K562 (cell line): Measurements from ENCODE around the gene CCDC141. TPM values are rescaled to one million over a fixed set of nuclear protein-coding genes. Genes with fewer than 3 reads are reported as not detected.

Source experiments
- ATAC-seq: fragments of 200-7000 bp; cut with Tn5 transposase; 3 replicates; pipeline ENCODE4 v1.9.1; 2020; ENCODE audit warnings: moderate library complexity
- BruUV-seq: library from RNA; stranded (reverse); fragments of 400-500 nt; replicated peaks from 2 replicates; lab custom pipeline; 2021; lab: Mats Ljungman, UMichigan
- CTCF ChIA-PET: fragments of 300-600 bp; formaldehyde crosslinking; extraction: SDS; loops from one replicate; lab custom pipeline; 2021; ENCODE audit warnings: low intra/inter-chr PET ratio; lab: Yijun Ruan, JAX
- POLR2A ChIA-PET: fragments of 300-600, 350-650 bp; sonication (Branson Sonifier 250); formaldehyde crosslinking; extraction: SDS; loops from one replicate; lab custom pipeline; 2021; ENCODE audit warnings: antibody characterized with exemption, inconsistent platforms; lab: Yijun Ruan, JAX
- DNase-seq, 4 experiments: peaks; one replicate each; pipeline versions ENCODE4 v3.0.0 to v3.0.0-alpha.2; 2011 to 2018; ENCODE audit warnings: low spot score in 3 of 4, mixed read lengths in 3 of 4; ENCODE audit errors: extremely low read depth in 1 of 4
- FAIRE-seq: peaks from 2 replicates; lab custom pipeline; 2011; peaks lifted over from hg19 to GRCh38; lab: Jason Lieb, UNC
- H2AFZ ChIP-seq: 2 replicates; pipeline ENCODE4 v1.6.0; 2011; ENCODE audit warnings: low read depth, low read length, control low read depth, inconsistent platforms
- H3K27ac ChIP-seq: fragments of 200-600 bp; 3 replicates; pipeline ENCODE4 v1.8.0; 2011; ENCODE audit warnings: low read depth, mild to moderate bottlenecking, control low read depth, inconsistent platforms, low read length, moderate library complexity, mixed read lengths; ENCODE audit errors: extremely low read depth
- H3K27me3 ChIP-seq, 2 experiments: fragments of 300-600 bp in 1 of 2; 2 replicates in 1 of 2; 3 replicates in 1 of 2; pipeline versions ENCODE4 v1.6.0 to v1.8.0; 2011; ENCODE audit warnings: inconsistent platforms in 2 of 2, low read length in 2 of 2, mild to moderate bottlenecking in 1 of 2, mixed read lengths in 1 of 2, moderate library complexity in 1 of 2; ENCODE audit not compliant: control insufficient read depth in 2 of 2, insufficient read depth in 2 of 2
- H3K36me3 ChIP-seq: fragments of 300-600 bp; 3 replicates; pipeline ENCODE4 v1.8.0; 2011; ENCODE audit warnings: mild to moderate bottlenecking, low read length, inconsistent platforms; ENCODE audit not compliant: control insufficient read depth, insufficient read depth
- H3K4me1 ChIP-seq, 2 experiments: fragments of 200-600 bp in 1 of 2; replicated peaks in 1 of 2; 2 replicates in 1 of 2; 3 replicates in 1 of 2; pipeline versions ENCODE4 v1.5.1 to v1.8.0; 2011; ENCODE audit warnings: inconsistent platforms in 2 of 2, low read length in 2 of 2, mild to moderate bottlenecking in 1 of 2, mixed read lengths in 1 of 2, moderate library complexity in 1 of 2; ENCODE audit not compliant: control insufficient read depth in 2 of 2, insufficient read depth in 2 of 2
- H3K4me2 ChIP-seq: 2 replicates; pipeline ENCODE4 v1.6.1; 2011; ENCODE audit warnings: low read length, control low read depth, inconsistent platforms, mixed read lengths; ENCODE audit not compliant: insufficient read depth
- H3K4me3 ChIP-seq: fragments of 200-600 bp; sonication (generic), shearing (Covaris generic); 2 replicates; pipeline ENCODE4 v1.5.1; 2016; ENCODE audit warnings: control low read depth, inconsistent platforms
- H3K79me2 ChIP-seq: fragments of 200-600 bp; 3 replicates; pipeline ENCODE4 v1.8.0; 2011; ENCODE audit warnings: low read length, inconsistent platforms; ENCODE audit not compliant: control insufficient read depth, insufficient read depth
- H3K9ac ChIP-seq, 2 experiments: 2 replicates each; pipeline versions ENCODE4 v1.6.0 to v1.6.1; 2011; ENCODE audit warnings: low read depth in 2 of 2, low read length in 2 of 2, control low read depth in 1 of 2, inconsistent platforms in 1 of 2, mild to moderate bottlenecking in 1 of 2, mixed read lengths in 1 of 2; ENCODE audit not compliant: insufficient read depth in 1 of 2
- H3K9me1 ChIP-seq: one replicate; pipeline ENCODE4 v1.6.0; 2011; ENCODE audit warnings: inconsistent platforms, mild to moderate bottlenecking, low read length, moderate library complexity; ENCODE audit not compliant: control insufficient read depth, insufficient read depth
- H3K9me3 ChIP-seq: replicated peaks from 2 replicates; pipeline ENCODE4 v1.5.1; 2011; ENCODE audit warnings: low read depth, low read length, inconsistent platforms; ENCODE audit not compliant: control insufficient read depth, insufficient read depth
- H4K20me1 ChIP-seq: replicated peaks from 2 replicates; pipeline ENCODE4 v1.6.1; 2011; ENCODE audit warnings: low read length, inconsistent platforms, mixed read lengths; ENCODE audit not compliant: control insufficient read depth, insufficient read depth
- BRD4 ChIP-seq: fragments of 200-600 bp; sonication (generic); IDR thresholded peaks from 2 replicates; pipeline ENCODE4 v1.6.1; 2017; ENCODE audit warnings: inconsistent platforms
- ESRRB ChIP-seq: fragments of 250-450 bp; sonication (Bioruptor Pico); IDR thresholded peaks from 2 replicates; pipeline ENCODE4 v1.5.0; 2020; ENCODE audit warnings: mild to moderate bottlenecking, moderate library complexity, borderline replicate concordance
- MCM5 ChIP-seq: fragments of 450-650 bp; IDR thresholded peaks from 2 replicates; pipeline ENCODE4 v1.6.1; 2016; ENCODE audit warnings: low read depth
- SRF ChIP-seq, 2 experiments: fragments of 250-450, 450-650 bp in 1 of 2; sonication (Bioruptor Pico) in 1 of 2; sonication (generic) in 1 of 2; formaldehyde crosslinking; IDR thresholded peaks; 2 replicates each; pipeline versions ENCODE4 v1.5.0 to v1.5.1; 2020 to 2022; ENCODE audit warnings: mild to moderate bottlenecking in 1 of 2, missing genetic modification reagents in 1 of 2
- ZNF57 ChIP-seq: fragments of 450-650 bp; formaldehyde crosslinking; IDR thresholded peaks from 2 replicates; pipeline ENCODE4 v1.4.0; 2020; ENCODE audit warnings: mild to moderate bottlenecking, moderate library complexity
- ZZZ3 ChIP-seq: fragments of 450-650 bp; IDR thresholded peaks from 2 replicates; pipeline ENCODE4 v1.6.1; 2016; ENCODE audit warnings: antibody characterized with exemption, mild to moderate bottlenecking, moderate library complexity
- WGBS: fragments of 100-300 bp; shearing (Covaris generic); methylation state at CpG from one replicate; pipeline ENCODE4 v1.1.6; 2016; ENCODE audit warnings: low coverage, mixed read lengths; ENCODE audit not compliant: insufficient coverage; ENCODE audit errors: missing lambda C conversion rate; 5-methylcytosine and 5-hydroxymethylcytosine counted together
- in situ Hi-C: fragments of 300-500 bp; cut with MboI; formaldehyde crosslinking; loops from 4 replicates; pipeline ENCODE4 v1.15.0; 2018; ENCODE audit warnings: inconsistent platforms, mixed read lengths
- intact Hi-C: fragments of 100-400 bp; cut with micrococcal nuclease; formaldehyde crosslinking; loops from 2 replicates; pipeline ENCODE4 v1.14.2; 2022
- polyA plus RNA-seq, 8 experiments: library from polyadenylated mRNA; depleted of rRNA in 4 of 8; stranded (reverse) in 5 of 8; unstranded in 3 of 8; fragments of >200 nt; fragmentation: Nextera tagmentation in 2 of 8; fragmentation: Illumina TruSeq in 1 of 8; extraction: Ambion mirVana in 2 of 8; extraction: Trizol in 1 of 8; gene quantifications; 2 replicates each; pipeline versions ENCODE4 v1.2.1 to v1.2.3, GENCODE V29; 2011 to 2014; ENCODE audit warnings: inconsistent platforms in 1 of 8, missing spikeins in 1 of 8
- total RNA-seq, 7 experiments: library from RNA; depleted of rRNA in 6 of 7; stranded (reverse); fragments of >200 nt in 6 of 7; fragmentation: Illumina TruSeq in 2 of 7; extraction: Trizol in 2 of 7; gene quantifications; 2 replicates each; pipeline versions ENCODE4 v1.2.1 to v1.2.3, GENCODE V29; 2011 to 2021; ENCODE audit warnings: low replicate concordance in 1 of 7
- TF ChIP-seq, protein P1 (sequence below): sonication (generic); formaldehyde crosslinking; IDR thresholded peaks from 2 replicates; pipeline ENCODE4 v1.8.1; 2023; ENCODE audit warnings: missing genetic modification reagents, mild to moderate bottlenecking, borderline replicate concordance

CCDC141 gene
- total and polyA plus RNA-seq, 9 of the 15 experiments (the other 6 are each of a cell fraction or from before 2014, with no cell fraction given): 0.09 TPM; not detected in 8

- no peaks in the 10 kb centered on the region for H3K79me2 ChIP-seq
- no TSS peak for BruUV-seq
- H4K20me1 ChIP-seq: no peaks in the 10 kb centered on the region
- H3K27ac ChIP-seq: no peak overlapping the region
- 0 out of 2 replicates have a peak, but pooled peaks cover 2% of the 10 kb centered on the region for H3K9me3 ChIP-seq
- TF ChIP-seq SRF (CRISPR knock-in tag; IDR thresholded peaks at IDR 0.05) (no peak), ESRRB (CRISPR knock-in tag) (no peak), MCM5 (no peak), BRD4 (no peak), ZNF57 (CRISPR knock-in tag) (no peak), ZZZ3 (no peak)
- TF ChIP-seq, protein P1, sequence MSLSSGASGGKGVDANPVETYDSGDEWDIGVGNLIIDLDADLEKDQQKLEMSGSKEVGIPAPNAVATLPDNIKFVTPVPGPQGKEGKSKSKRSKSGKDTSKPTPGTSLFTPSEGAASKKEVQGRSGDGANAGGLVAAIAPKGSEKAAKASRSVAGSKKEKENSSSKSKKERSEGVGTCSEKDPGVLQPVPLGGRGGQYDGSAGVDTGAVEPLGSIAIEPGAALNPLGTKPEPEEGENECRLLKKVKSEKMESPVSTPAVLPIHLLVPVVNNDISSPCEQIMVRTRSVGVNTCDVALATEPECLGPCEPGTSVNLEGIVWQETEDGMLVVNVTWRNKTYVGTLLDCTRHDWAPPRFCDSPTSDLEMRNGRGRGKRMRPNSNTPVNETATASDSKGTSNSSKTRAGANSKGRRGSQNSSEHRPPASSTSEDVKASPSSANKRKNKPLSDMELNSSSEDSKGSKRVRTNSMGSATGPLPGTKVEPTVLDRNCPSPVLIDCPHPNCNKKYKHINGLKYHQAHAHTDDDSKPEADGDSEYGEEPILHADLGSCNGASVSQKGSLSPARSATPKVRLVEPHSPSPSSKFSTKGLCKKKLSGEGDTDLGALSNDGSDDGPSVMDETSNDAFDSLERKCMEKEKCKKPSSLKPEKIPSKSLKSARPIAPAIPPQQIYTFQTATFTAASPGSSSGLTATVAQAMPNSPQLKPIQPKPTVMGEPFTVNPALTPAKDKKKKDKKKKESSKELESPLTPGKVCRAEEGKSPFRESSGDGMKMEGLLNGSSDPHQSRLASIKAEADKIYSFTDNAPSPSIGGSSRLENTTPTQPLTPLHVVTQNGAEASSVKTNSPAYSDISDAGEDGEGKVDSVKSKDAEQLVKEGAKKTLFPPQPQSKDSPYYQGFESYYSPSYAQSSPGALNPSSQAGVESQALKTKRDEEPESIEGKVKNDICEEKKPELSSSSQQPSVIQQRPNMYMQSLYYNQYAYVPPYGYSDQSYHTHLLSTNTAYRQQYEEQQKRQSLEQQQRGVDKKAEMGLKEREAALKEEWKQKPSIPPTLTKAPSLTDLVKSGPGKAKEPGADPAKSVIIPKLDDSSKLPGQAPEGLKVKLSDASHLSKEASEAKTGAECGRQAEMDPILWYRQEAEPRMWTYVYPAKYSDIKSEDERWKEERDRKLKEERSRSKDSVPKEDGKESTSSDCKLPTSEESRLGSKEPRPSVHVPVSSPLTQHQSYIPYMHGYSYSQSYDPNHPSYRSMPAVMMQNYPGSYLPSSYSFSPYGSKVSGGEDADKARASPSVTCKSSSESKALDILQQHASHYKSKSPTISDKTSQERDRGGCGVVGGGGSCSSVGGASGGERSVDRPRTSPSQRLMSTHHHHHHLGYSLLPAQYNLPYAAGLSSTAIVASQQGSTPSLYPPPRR (CRISPR knock-in tag): no peak
- POLR2A ChIA-PET: no interaction called here
- no peaks in the 10 kb centered on the region for H3K9me1 ChIP-seq
- intact Hi-C loops: no loop called here
- DNase-seq: no peak
- no peak overlapping the region for H3K4me3 ChIP-seq
- no peaks in the 10 kb centered on the region for H3K36me3 ChIP-seq
- CTCF ChIA-PET: no interaction called here
- H3K4me2 ChIP-seq: no peak overlapping the region
- no peak for ATAC-seq
- no peak overlapping the region for H2AFZ ChIP-seq
- H3K9ac ChIP-seq: no peak overlapping the region
- FAIRE-seq: no peak
- WGBS: 0% methylated on average over 3 of the region's 3 CpGs
- in situ Hi-C loops: no loop called here
- no peaks in the 10 kb centered on the region for H3K27me3 ChIP-seq
- H3K4me1 ChIP-seq: no peaks in the 10 kb centered on the region
Observed at GRCh38 chr2:179072527-179072926, 22.6 kb upstream of the CCDC141 start.
